NCI-H524 (cell line): ENCODE measurements around the gene ENDOG.
"Not testable (repeated sequence)": the region's sequence is repeated elsewhere in the genome, so short reads cannot be mapped to it uniquely, and the experiment has no call there.

ENCODE experiments used
- DNase-seq, 2 experiments: peaks; one replicate each; lab custom pipeline; 2025; lab: John Stamatoyannopoulos, UW

Gene ENDOG

GRCh38 chr9:128818099-128818838 lies at the start of gene ENDOG:
TSS of gene ENDOG (plus strand) at chr9:128818500. CDS start at chr9:128818685, 185 bp downstream.
- peak; percentile 99 for DNase-seq

DNA sequence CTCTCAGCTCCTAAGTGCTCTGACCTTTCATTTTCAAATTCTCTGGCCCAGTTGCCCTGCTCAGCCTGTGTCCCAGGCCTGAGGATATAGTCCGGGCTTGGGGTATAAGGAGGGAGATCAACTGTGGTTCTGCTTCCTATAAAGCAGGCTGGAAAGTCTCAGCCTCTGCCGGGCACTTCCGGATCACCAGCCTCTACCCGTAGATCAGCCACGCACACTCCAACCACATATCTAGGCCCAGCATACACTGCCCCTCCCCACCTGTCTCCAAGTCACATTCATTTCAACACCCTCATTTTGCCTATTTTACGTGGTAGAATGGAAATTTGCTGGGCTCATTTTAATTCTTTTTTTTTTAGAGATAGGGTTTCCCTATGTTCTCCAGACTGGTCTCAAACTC lies 49.7 kb upstream of the ENDOG start:
- no peak for DNase-seq

GRCh38 chr9:128770286-128771030 lies 47.8 kb upstream of the ENDOG start:
- DNase-seq, result no peak

- DNase-seq, result peak in 1 of 2 experiments; percentile 37
Observed at GRCh38 chr9:128771094-128771721, 47.1 kb upstream of the ENDOG start.

DNA sequence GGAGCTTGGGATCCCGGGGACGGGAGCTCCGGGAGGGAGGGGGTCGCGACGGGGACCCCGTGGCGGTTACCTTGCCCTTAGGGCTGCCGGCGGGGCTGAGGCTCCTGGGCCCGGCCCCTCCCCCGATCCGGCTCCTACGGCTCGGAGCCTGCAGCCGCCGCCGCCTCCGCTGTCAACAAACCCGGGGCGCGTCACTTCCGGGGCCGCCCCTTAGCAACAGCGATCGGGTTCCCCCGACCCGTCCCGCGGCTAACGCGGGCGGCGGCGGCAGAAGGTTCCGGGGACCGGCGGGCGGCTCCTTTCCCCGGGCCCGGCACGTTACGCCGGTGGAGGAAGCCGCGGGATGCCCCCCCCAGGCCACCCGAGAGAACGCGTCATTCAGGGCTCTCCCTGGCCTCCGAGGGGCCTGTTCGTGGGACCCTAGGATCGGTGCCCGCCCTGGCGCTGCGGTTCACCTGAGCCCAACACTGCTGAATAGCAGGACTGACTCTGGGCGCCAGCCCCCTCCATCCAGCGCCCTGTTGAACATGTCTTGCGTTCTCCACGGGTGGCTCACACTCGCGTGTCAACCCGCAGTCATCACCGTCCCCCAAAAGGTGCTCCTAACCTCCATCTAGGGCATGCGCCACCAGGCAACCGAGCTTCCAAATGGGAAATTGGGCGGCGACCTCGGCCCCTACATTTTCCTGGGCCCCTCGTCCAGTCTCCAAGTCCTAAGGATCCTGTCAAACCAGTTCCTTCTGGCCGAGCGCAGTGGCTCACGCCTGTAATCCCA lies 46.4 kb upstream of the ENDOG start, which contains the start of gene ZER1:
ZER1 (minus strand) TSS at position 183 of the 775 bp plus-strand sequence. CDS start 16,362 bp downstream, outside the sequence.
- DNase-seq, result peak; percentile 70 to 89

- DNase-seq, result no peak
Observed at GRCh38 chr9:128773049-128773448, 45.3 kb upstream of the ENDOG start.

DNA sequence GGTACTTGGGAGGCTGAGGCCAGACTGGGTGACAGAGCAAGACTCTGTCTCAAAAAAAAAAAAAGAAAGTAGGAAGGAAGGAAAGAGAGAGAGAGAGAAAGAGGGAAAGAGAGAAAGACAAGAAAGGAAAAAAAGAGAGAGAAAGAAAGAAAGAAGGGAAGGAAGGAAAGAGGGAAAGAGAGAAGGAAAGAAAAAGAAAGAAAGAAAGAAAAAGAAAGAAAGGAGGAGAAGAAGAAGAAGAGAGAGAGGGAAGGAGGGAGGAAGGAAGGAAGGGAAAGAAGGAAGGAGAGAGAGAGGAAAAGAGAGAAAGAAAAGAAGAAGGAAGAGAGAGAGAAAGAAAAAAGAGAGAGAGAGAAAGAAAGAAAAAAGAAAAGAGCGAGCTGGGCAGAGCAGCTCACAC lies 43.5 kb upstream of the ENDOG start:
- DNase-seq, result no peak

- not testable (repeated sequence) for DNase-seq
Observed at GRCh38 chr9:128780093-128780492, 38.2 kb upstream of the ENDOG start.

GRCh38 chr9:128781187-128782070 lies 36.9 kb upstream of the ENDOG start:
- no peak for DNase-seq

DNA sequence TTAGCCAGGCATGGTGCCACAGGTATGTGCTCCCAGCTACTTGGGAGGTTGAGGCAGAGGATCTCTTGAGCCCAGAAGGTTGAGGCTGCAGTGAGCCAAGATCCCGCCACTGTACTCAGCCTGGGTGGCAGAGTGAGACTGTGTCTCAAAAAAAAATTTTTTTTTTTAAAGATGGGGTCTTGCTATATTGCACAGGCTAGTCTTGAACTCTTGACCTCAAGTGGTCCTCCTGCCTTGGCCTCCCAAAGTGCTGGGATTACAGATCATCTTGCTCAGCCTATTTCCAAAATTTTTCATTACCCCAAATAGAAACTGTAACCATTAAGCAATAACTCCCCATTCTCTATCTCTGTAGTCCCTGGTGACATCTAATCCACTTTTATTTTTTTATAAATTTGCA lies 35.6 kb upstream of the ENDOG start:
- DNase-seq, result no peak

DNA sequence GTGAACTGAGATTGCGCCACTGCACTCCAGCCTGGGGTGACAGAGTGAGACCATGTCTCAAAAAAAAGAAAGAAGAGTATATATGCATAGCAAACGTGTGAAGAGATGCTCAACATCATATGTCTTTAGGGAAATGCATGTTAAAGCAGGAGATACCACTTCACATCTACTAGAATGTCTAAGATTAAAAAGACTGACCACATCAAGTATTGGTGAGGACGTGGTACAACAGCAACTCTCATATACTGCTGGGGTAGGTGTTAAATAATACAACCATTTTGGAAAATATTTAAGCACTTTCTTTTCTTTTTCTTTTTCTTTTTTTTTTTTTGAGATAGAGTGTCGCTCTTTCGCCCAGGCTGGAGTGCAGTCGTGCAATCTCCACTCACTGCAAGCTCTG lies 32.9 kb upstream of the ENDOG start:
- DNase-seq, result no peak

DNA sequence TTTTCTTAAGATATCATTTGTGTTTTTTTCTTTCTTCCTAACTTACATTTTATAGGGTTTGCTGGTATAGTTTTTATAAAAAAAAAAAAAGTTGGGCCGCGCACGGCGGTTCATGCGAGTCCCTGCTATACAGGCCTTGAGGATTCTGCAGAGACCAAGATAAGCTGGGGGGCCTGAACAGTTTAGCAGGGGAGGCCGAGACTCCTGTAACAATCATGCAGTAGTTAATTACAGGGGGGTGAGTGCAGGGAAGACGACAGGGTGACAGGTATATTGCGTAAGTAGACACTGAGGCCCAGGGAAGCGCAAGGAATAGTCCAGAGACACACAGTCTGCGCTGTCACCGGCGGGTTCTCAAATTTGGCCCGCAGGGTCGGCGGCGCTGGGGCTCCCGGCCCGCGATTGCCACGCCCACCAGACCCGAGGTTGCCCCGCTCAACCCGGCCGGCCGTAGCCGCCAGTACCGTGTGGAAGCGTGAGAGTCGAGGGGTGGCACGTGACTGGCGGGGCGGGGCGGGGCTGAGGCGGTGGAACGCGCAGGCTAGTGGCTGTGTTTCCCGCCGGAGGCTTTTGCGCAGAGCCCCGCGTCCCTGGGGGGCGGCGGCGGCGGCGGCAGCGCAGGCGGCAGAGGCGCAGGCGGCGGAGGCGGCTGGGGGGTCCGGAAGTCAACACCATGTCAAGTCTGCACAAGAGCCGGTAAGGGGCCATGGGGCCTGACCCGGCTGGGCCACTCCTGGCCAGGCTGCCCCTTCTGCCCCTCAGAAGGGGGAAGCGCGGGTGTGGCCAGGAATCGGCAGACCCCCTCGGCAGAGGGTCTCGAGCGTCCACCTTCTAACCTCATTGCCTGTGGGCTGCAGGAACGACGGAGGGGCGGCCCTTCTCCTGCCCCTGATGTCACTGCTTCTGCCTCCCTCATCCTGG lies 31.4 kb upstream of the ENDOG start, which contains the start of gene TBC1D13:
TBC1D13 (plus strand) TSS at position 573 of the 921 bp plus-strand sequence; CDS start at position 674, 101 bp downstream.
- DNase-seq, result peak; percentile 78 to 82

DNA sequence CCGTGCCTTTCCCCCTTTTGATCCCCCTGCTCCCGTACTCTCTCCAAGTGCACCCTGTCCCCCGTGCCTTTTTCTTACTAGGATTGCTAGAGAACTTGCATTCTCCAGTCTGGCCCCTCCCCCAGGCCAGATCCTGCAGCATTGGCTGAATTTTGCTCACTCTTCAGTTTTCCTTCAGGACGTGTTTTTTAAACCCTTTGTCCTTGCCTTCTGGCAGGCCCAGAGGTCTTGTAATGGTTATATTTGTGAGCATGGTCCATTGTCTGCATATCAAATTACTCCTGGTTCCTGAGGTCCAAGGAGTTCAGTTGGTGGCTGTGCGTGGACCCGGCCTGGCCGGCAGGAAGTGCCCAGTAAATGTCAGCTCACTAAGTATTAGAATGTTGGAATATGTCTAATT lies 30.6 kb upstream of the ENDOG start:
- DNase-seq, result no peak

DNA sequence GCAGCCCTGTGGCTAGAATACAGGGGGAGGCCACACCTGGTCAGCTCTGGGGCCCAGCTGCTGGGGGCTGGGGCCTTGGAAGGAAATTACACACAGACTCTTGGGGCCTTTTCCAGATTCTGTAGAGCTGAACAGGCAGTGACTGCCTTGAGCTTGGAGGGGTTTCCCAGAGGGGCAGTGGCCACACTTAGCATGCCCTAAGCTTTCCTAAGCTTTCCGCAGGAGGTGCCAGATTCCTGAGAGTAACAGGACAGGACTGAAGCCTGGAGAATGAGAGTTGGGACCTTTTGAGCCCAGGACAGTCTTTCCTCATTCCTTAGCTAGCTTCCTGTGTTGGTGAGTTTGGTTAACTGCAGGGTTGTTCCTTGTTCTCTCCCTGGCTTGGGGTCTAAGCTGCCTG lies 29.9 kb upstream of the ENDOG start:
- no peak for DNase-seq

GRCh38 chr9:128790536-128790935 lies 27.8 kb upstream of the ENDOG start:
- no peak for DNase-seq

DNA sequence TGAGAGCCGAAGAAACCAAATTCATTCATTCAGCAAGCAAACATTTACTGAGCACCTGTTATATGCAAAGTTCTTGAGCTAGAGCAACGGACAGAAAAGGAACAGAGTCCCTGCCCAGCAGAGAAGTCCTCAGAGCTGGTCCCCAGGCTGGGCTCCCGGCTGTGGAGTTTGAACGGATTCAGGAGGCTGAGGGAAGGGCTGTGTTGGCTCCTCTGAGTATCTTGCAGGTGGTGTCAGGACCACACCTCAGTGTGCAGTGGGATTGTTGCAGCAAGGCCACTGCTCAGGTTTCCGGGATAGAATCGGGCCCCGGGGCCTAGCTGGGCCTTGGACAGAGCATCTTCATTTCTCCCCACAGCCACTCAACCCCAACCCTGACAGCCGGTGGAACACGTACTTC lies 26.2 kb upstream of the ENDOG start:
- no peak for DNase-seq

GRCh38 chr9:128792978-128793686 lies 25.2 kb upstream of the ENDOG start:
- no peak for DNase-seq

- not testable (repeated sequence) for DNase-seq
Observed at GRCh38 chr9:128794961-128795360, 23.3 kb upstream of the ENDOG start.

DNA sequence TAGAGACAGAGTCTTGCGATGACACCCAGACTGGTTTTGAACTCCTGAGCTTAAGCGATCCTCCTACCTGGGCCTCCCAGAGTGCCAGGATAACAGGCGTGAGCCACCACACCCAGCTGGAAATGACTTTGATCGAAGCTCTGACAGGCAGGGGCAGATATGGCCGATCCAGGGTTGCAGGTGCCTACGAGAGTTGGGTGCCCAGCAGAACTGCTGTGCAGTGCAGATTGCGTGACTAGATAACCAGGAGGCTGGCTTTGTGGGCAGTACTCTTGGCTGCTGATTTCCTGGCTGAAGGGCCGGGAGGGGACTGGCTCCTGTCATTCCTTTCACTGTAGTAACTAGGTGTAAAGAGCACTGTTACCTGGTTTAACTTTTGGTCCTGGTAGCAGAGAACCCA lies 19.4 kb upstream of the ENDOG start:
- no peak for DNase-seq
